ENCODE measurements around the gene BRMS1. TPM values are rescaled to one million over a fixed set of nuclear protein-coding genes. Genes with fewer than 3 reads are reported as not detected.
"Not testable (repeated sequence)": the region's sequence is repeated elsewhere in the genome, so short reads cannot be mapped to it uniquely, and the experiment has no call there.

BRMS1 gene
- 10 to 100 TPM; 24.0 to 25.3 TPM for total RNA-seq

GRCh38 chr11:66344550-66345315 is at the start of gene BRMS1:
BRMS1 (minus strand) TSS chr11:66345104; CDS start chr11:66342234, 2,870 bp downstream.
- H3K27ac Mint-ChIP-seq = peak within 1 kb of the TSS; percentile 85
- H3K27me3 Mint-ChIP-seq (ENCODE audit: low read depth) = peaks cover 3% of the 10 kb centered on the region
- no peaks in the 10 kb centered on the region for H3K9me3 Mint-ChIP-seq
- H3K4me3 Mint-ChIP-seq = peak within 1 kb of the TSS; percentile 93
- intact Hi-C loops (cut with micrococcal nuclease) = loop anchor here (1.0 to 5.0 kb wide), 9 partner anchors 8 to 273 kb away; partner anchors contain the start of genes MRPL11, RBM14, RIN1 and SLC29A2
- H3K4me1 Mint-ChIP-seq (ENCODE audit: low read depth) = peaks cover 42% of the 10 kb centered on the region
- CTCF ChIA-PET = interaction anchor here (0.6 to 5.9 kb wide), 5 partner anchors 8 to 44 kb away, joined by 3 to 32 read pairs (median 4); partner anchors contain the start of gene RIN1
- peak; percentile 99 for DNase-seq
- peaks cover 11% of the 10 kb centered on the region for H3K36me3 Mint-ChIP-seq (ENCODE audit: low read depth)

- Mint-ChIP-seq H3K4me3 (no peak overlapping the region), H3K9me3 (no peaks in the 10 kb centered on the region), H3K27ac (no peak overlapping the region), H3K4me1 (ENCODE audit: low read depth) (no peaks in the 10 kb centered on the region), H3K27me3 (ENCODE audit: low read depth) (peaks cover 8% of the 10 kb centered on the region), H3K36me3 (ENCODE audit: low read depth) (no peaks in the 10 kb centered on the region)
- DNase-seq = no peak
- intact Hi-C loops (cut with micrococcal nuclease) = no loop called here
- CTCF ChIA-PET = interaction anchor here (0.8 kb wide), 1 partner anchor 83 kb away, joined by 5 read pairs; no protein-coding TSS in a partner anchor
Observed at GRCh38 chr11:66393954-66394353, 49.0 kb upstream of the BRMS1 start.

GRCh38 chr11:66391322-66391721 is 46.4 kb upstream of the BRMS1 start:
- CTCF ChIA-PET = interaction anchor here (0.6 to 7.1 kb wide), 3 partner anchors 11 to 80 kb away, joined by 3 to 85 read pairs (median 3); no protein-coding TSS in a partner anchor
- no peak overlapping the region for H3K27ac Mint-ChIP-seq
- peaks cover 2% of the 10 kb centered on the region for H3K4me1 Mint-ChIP-seq (ENCODE audit: low read depth)
- intact Hi-C loops (cut with micrococcal nuclease) = no loop called here
- H3K27me3 Mint-ChIP-seq (ENCODE audit: low read depth) = peaks cover 8% of the 10 kb centered on the region
- no peak overlapping the region for H3K4me3 Mint-ChIP-seq
- H3K9me3 Mint-ChIP-seq = no peaks in the 10 kb centered on the region
- H3K36me3 Mint-ChIP-seq (ENCODE audit: low read depth) = no peaks in the 10 kb centered on the region
- no peak for DNase-seq

GRCh38 chr11:66388780-66389386 is 44.0 kb upstream of the BRMS1 start:
- H3K9me3 Mint-ChIP-seq = no peaks in the 10 kb centered on the region
- CTCF ChIA-PET = interaction anchor here (0.6 to 7.1 kb wide), 24 partner anchors 9 to 289 kb away, joined by 3 to 85 read pairs (median 4); partner anchors contain the start of genes BRMS1, CD248 and RBM4B
- H3K4me3 Mint-ChIP-seq = no peak overlapping the region
- no peaks in the 10 kb centered on the region for H3K36me3 Mint-ChIP-seq (ENCODE audit: low read depth)
- H3K27ac Mint-ChIP-seq = no peak overlapping the region
- peaks cover 6% of the 10 kb centered on the region for H3K4me1 Mint-ChIP-seq (ENCODE audit: low read depth)
- peaks cover 3% of the 10 kb centered on the region for H3K27me3 Mint-ChIP-seq (ENCODE audit: low read depth)
- peak; percentile 89 for DNase-seq
- intact Hi-C loops (cut with micrococcal nuclease) = loop anchor here (1.0 to 5.0 kb wide), 3 partner anchors 26 to 77 kb away; partner anchors contain the start of genes B4GAT1 and BRMS1

- no peaks in the 10 kb centered on the region for H3K36me3 Mint-ChIP-seq (ENCODE audit: low read depth)
- CTCF ChIA-PET = interaction anchor here (0.5 to 7.1 kb wide), 36 partner anchors 9 to 830 kb away, joined by 3 to 85 read pairs (median 4); partner anchors contain the start of genes B4GAT1, BRMS1, MRPL11 and RBM4B
Observed at GRCh38 chr11:66386171-66387069, 41.5 kb upstream of the BRMS1 start.

GRCh38 chr11:66384316-66384715 is 39.4 kb upstream of the BRMS1 start:
- H3K9me3 Mint-ChIP-seq; H3K27ac Mint-ChIP-seq; H3K27me3 Mint-ChIP-seq (ENCODE audit: low read depth); DNase-seq; H3K4me1 Mint-ChIP-seq (ENCODE audit: low read depth); H3K36me3 Mint-ChIP-seq (ENCODE audit: low read depth); H3K4me3 Mint-ChIP-seq; intact Hi-C loops (cut with micrococcal nuclease): not testable (repeated sequence)
- CTCF ChIA-PET = interaction anchor here (0.6 to 2.5 kb wide), 5 partner anchors 21 to 293 kb away, joined by 3 to 9 read pairs (median 4); partner anchors contain the start of gene RBM4B

More at GRCh38 chr11:66386171-66387069, 41.5 kb upstream of the BRMS1 start:
- peak; percentile 93 for DNase-seq
- H3K4me3 Mint-ChIP-seq = peak overlapping the region; percentile 17
- H3K4me1 Mint-ChIP-seq (ENCODE audit: low read depth) = peaks cover 6% of the 10 kb centered on the region
- H3K9me3 Mint-ChIP-seq = no peaks in the 10 kb centered on the region
- intact Hi-C loops (cut with micrococcal nuclease) = loop anchor here (1.0 to 5.0 kb wide), 3 partner anchors 14 to 58 kb away; partner anchors contain the start of genes B4GAT1 and BRMS1
- no peaks in the 10 kb centered on the region for H3K27me3 Mint-ChIP-seq (ENCODE audit: low read depth)
- H3K27ac Mint-ChIP-seq = no peak overlapping the region

- H3K4me3 Mint-ChIP-seq; H3K9me3 Mint-ChIP-seq; H3K4me1 Mint-ChIP-seq (ENCODE audit: low read depth); H3K27me3 Mint-ChIP-seq (ENCODE audit: low read depth); H3K36me3 Mint-ChIP-seq (ENCODE audit: low read depth); H3K27ac Mint-ChIP-seq; intact Hi-C loops (cut with micrococcal nuclease): not testable (repeated sequence)
- CTCF ChIA-PET = interaction anchor here (0.9 to 1.6 kb wide), 2 partner anchors 9 to 298 kb away, joined by 4 to 8 read pairs; no protein-coding TSS in a partner anchor
- DNase-seq = peak; percentile 17
Observed at GRCh38 chr11:66380264-66380663, 35.4 kb upstream of the BRMS1 start.

GRCh38 chr11:66373690-66374287 is 28.9 kb upstream of the BRMS1 start:
- CTCF ChIA-PET = interaction anchor here (1.2 kb wide), 2 partner anchors 12 to 15 kb away, joined by 4 read pairs; no protein-coding TSS in a partner anchor
- H3K9me3 Mint-ChIP-seq; H3K4me3 Mint-ChIP-seq; H3K36me3 Mint-ChIP-seq (ENCODE audit: low read depth); H3K27me3 Mint-ChIP-seq (ENCODE audit: low read depth); DNase-seq; H3K27ac Mint-ChIP-seq: not testable (repeated sequence)
- intact Hi-C loops (cut with micrococcal nuclease) = loop anchor here (2.0 kb wide), 1 partner anchor 13 kb away; no protein-coding TSS in a partner anchor
- H3K4me1 Mint-ChIP-seq (ENCODE audit: low read depth) = peaks cover 15% of the 10 kb centered on the region

GRCh38 chr11:66373265-66373664 is 28.4 kb upstream of the BRMS1 start:
- Mint-ChIP-seq H3K27me3 (ENCODE audit: low read depth) (no peaks in the 10 kb centered on the region), H3K4me1 (ENCODE audit: low read depth) (peaks cover 15% of the 10 kb centered on the region), H3K4me3 (no peak overlapping the region), H3K36me3 (ENCODE audit: low read depth) (peaks cover 5% of the 10 kb centered on the region), H3K9me3 (no peaks in the 10 kb centered on the region), H3K27ac (no peak overlapping the region)
- intact Hi-C loops (cut with micrococcal nuclease) = loop anchor here (2.0 kb wide), 1 partner anchor 14 kb away; no protein-coding TSS in a partner anchor
- no peak for DNase-seq
- CTCF ChIA-PET = interaction anchor here (1.2 kb wide), 1 partner anchor 13 kb away, joined by 4 read pairs; no protein-coding TSS in a partner anchor

GRCh38 chr11:66371627-66372415 is 26.9 kb upstream of the BRMS1 start, which contains the start of gene SLC29A2:
SLC29A2 (minus strand) TSS chr11:66371760; CDS start chr11:66371591, 169 bp downstream.
- Mint-ChIP-seq H3K9me3 (no peaks in the 10 kb centered on the region), H3K4me3 (peak within 1 kb of the TSS; percentile 83), H3K27me3 (ENCODE audit: low read depth) (no peaks in the 10 kb centered on the region), H3K27ac (peak within 1 kb of the TSS; percentile 90), H3K4me1 (ENCODE audit: low read depth) (peaks cover 15% of the 10 kb centered on the region), H3K36me3 (ENCODE audit: low read depth) (peaks cover 8% of the 10 kb centered on the region)
- peak; percentile 80 for DNase-seq
- CTCF ChIA-PET = interaction anchor here (0.7 to 3.5 kb wide), 7 partner anchors 10 to 61 kb away, joined by 3 to 20 read pairs (median 3); partner anchors contain the start of gene B4GAT1
- intact Hi-C loops (cut with micrococcal nuclease) = loop anchor here (1.0 to 2.0 kb wide), 4 partner anchors 15 to 60 kb away; partner anchors contain the start of gene BRMS1

Measured in activated naive CD4-positive, alpha-beta T cell treated with anti-CD3 and anti-CD28 coated beads for 36 hours (primary cell).